Measurements from ENCODE around the gene TMEM184B.

TMEM184B gene

GRCh38 chr22:38221908-38222796 lies 50.7 kb downstream of the TMEM184B start:
- H2BK120ac ChIP-seq (ENCODE audit: low read depth, low read length): no peak overlapping the region
- no peak overlapping the region for H3K4me2 ChIP-seq (ENCODE audit: insufficient read depth, low read length, poor library complexity, severe bottlenecking)
- no peak overlapping the region for H2AK5ac ChIP-seq (ENCODE audit: low read depth, low read length)
- H3K9me3 ChIP-seq (replicated peaks in 1 of 2; ENCODE audit: control insufficient read depth in 2 of 2, insufficient read depth in 1 of 2, low read depth in 1 of 2, low read length in 2 of 2): no peaks in the 10 kb centered on the region
- no peak overlapping the region for H4K91ac ChIP-seq (ENCODE audit: low read depth, low read length, poor library complexity)
- H3K4me3 ChIP-seq (ENCODE audit: low read length in 2 of 2): no peak overlapping the region
- no peak overlapping the region for H4K8ac ChIP-seq (ENCODE audit: low read depth, low read length)
- H3K18ac ChIP-seq (ENCODE audit: low read length): no peak overlapping the region
- H2BK5ac ChIP-seq (ENCODE audit: low read length): peak overlapping the region; percentile 3
- no peak overlapping the region for H3K27ac ChIP-seq (replicated peaks; ENCODE audit: low read length)
- H3K4me1 ChIP-seq (ENCODE audit: control insufficient read depth in 2 of 2, insufficient read depth in 1 of 2, low read depth in 1 of 2, low read length in 2 of 2): peaks cover 7 to 12% of the 10 kb centered on the region in 2 donors
- no peak overlapping the region for H2AFZ ChIP-seq (ENCODE audit: low read length)
- no peaks in the 10 kb centered on the region for H3K27me3 ChIP-seq (ENCODE audit: control insufficient read depth in 3 of 3, insufficient read depth in 3 of 3, low read depth in 1 of 3, low read length in 3 of 3)
- H3K14ac ChIP-seq (ENCODE audit: low read length): no peak overlapping the region
- peaks cover 2% of the 10 kb centered on the region for H3K79me1 ChIP-seq (ENCODE audit: low read depth, low read length)
- no CpG with 5 or more reads among the region's 25 CpGs for WGBS, 2 donors (ENCODE audit: extremely low coverage in 2 of 2, insufficient read length in 2 of 2, insufficient replicate concordance in 1 of 2)
- H3K23ac ChIP-seq (ENCODE audit: low read depth, low read length, poor library complexity): peak overlapping the region; percentile 6
- no peak overlapping the region for H2BK15ac ChIP-seq (ENCODE audit: low read length)
- H3K4ac ChIP-seq (ENCODE audit: low read length): no peak overlapping the region
- H3K9ac ChIP-seq (ENCODE audit: low read depth, low read length, poor library complexity): no peak overlapping the region
- H3K36me3 ChIP-seq (replicated peaks in 1 of 2; ENCODE audit: control insufficient read depth in 2 of 2, insufficient read depth in 2 of 2, low read length in 2 of 2): peaks cover 27 to 48% of the 10 kb centered on the region in 2 donors
- no peak overlapping the region for H2BK12ac ChIP-seq (ENCODE audit: low read length)
- no peak for DNase-seq (ENCODE audit: low spot score)

- H3K18ac ChIP-seq (ENCODE audit: low read length): no peak overlapping the region
- H2BK120ac ChIP-seq (ENCODE audit: low read depth, low read length): no peak overlapping the region
- H3K9me3 ChIP-seq (replicated peaks in 1 of 2; ENCODE audit: control insufficient read depth in 2 of 2, insufficient read depth in 1 of 2, low read depth in 1 of 2, low read length in 2 of 2): no peaks in the 10 kb centered on the region
- H3K36me3 ChIP-seq (replicated peaks in 1 of 2; ENCODE audit: control insufficient read depth in 2 of 2, insufficient read depth in 2 of 2, low read length in 2 of 2): peaks cover 26 to 45% of the 10 kb centered on the region in 2 donors
- peaks cover 1% of the 10 kb centered on the region for H3K79me1 ChIP-seq (ENCODE audit: low read depth, low read length)
- no CpG with 5 or more reads among the region's 22 CpGs for WGBS, 2 donors (ENCODE audit: extremely low coverage in 2 of 2, insufficient read length in 2 of 2, insufficient replicate concordance in 1 of 2)
- no peak overlapping the region for H4K8ac ChIP-seq (ENCODE audit: low read depth, low read length)
- H2AFZ ChIP-seq (ENCODE audit: low read length): no peak overlapping the region
- H3K27me3 ChIP-seq (ENCODE audit: control insufficient read depth in 3 of 3, insufficient read depth in 3 of 3, low read depth in 1 of 3, low read length in 3 of 3): no peaks in the 10 kb centered on the region
- no peak overlapping the region for H3K4me2 ChIP-seq (ENCODE audit: insufficient read depth, low read length, poor library complexity, severe bottlenecking)
- H3K27ac ChIP-seq (replicated peaks; ENCODE audit: low read length): no peak overlapping the region
- no peak overlapping the region for H3K14ac ChIP-seq (ENCODE audit: low read length)
- H2AK5ac ChIP-seq (ENCODE audit: low read depth, low read length): peak overlapping the region; percentile 84
- peak overlapping the region; percentile 72 for H4K91ac ChIP-seq (ENCODE audit: low read depth, low read length, poor library complexity)
- H2BK5ac ChIP-seq (ENCODE audit: low read length): peak overlapping the region; percentile 22
- H2BK12ac ChIP-seq (ENCODE audit: low read length): no peak overlapping the region
- DNase-seq (ENCODE audit: low spot score): no peak
- no peak overlapping the region for H3K4me3 ChIP-seq (ENCODE audit: low read length in 2 of 2)
- peaks cover 7 to 12% of the 10 kb centered on the region in 2 donors for H3K4me1 ChIP-seq (ENCODE audit: control insufficient read depth in 2 of 2, insufficient read depth in 1 of 2, low read depth in 1 of 2, low read length in 2 of 2)
- peak overlapping the region; percentile 6 for H3K23ac ChIP-seq (ENCODE audit: low read depth, low read length, poor library complexity)
- H3K9ac ChIP-seq (ENCODE audit: low read depth, low read length, poor library complexity): no peak overlapping the region
- H3K4ac ChIP-seq (ENCODE audit: low read length): no peak overlapping the region
- no peak overlapping the region for H2BK15ac ChIP-seq (ENCODE audit: low read length)
These were observed 51.4 kb downstream of the TMEM184B start for GRCh38 chr22:38221407-38221806.

GRCh38 chr22:38220653-38221386 lies 52.0 kb downstream of the TMEM184B start:
- Histone ChIP-seq H3K23ac (ENCODE audit: low read depth, low read length, poor library complexity) (peak overlapping the region; percentile 80), H2BK120ac (ENCODE audit: low read depth, low read length) (no peak overlapping the region), H2BK5ac (ENCODE audit: low read length) (peak overlapping the region; percentile 22), H2BK12ac (ENCODE audit: low read length) (peak overlapping the region; percentile 73), H2BK15ac (ENCODE audit: low read length) (peak overlapping the region; percentile 81), H3K27me3 (ENCODE audit: control insufficient read depth in 3 of 3, insufficient read depth in 3 of 3, low read depth in 1 of 3, low read length in 3 of 3) (no peaks in the 10 kb centered on the region), H3K27ac (replicated peaks; ENCODE audit: low read length) (no peak overlapping the region), H3K4me3 (ENCODE audit: low read length in 2 of 2) (no peak overlapping the region), H4K8ac (ENCODE audit: low read depth, low read length) (no peak overlapping the region), H3K4ac (ENCODE audit: low read length) (peak overlapping the region; percentile 53), H2AFZ (ENCODE audit: low read length) (no peak overlapping the region), H3K4me1 (ENCODE audit: control insufficient read depth in 2 of 2, insufficient read depth in 1 of 2, low read depth in 1 of 2, low read length in 2 of 2) (peaks cover 7 to 12% of the 10 kb centered on the region in 2 donors), H3K79me1 (ENCODE audit: low read depth, low read length) (no peaks in the 10 kb centered on the region), H3K4me2 (ENCODE audit: insufficient read depth, low read length, poor library complexity, severe bottlenecking) (no peak overlapping the region), H3K9ac (ENCODE audit: low read depth, low read length, poor library complexity) (no peak overlapping the region), H3K18ac (ENCODE audit: low read length) (peak overlapping the region; percentile 17), H3K14ac (ENCODE audit: low read length) (peak overlapping the region; percentile 56), H4K91ac (ENCODE audit: low read depth, low read length, poor library complexity) (peak overlapping the region; percentile 72), H3K36me3 (replicated peaks in 1 of 2; ENCODE audit: control insufficient read depth in 2 of 2, insufficient read depth in 2 of 2, low read length in 2 of 2) (peaks cover 26 to 46% of the 10 kb centered on the region in 2 donors), H3K9me3 (replicated peaks in 1 of 2; ENCODE audit: control insufficient read depth in 2 of 2, insufficient read depth in 1 of 2, low read depth in 1 of 2, low read length in 2 of 2) (no peaks in the 10 kb centered on the region), H2AK5ac (ENCODE audit: low read depth, low read length) (peak overlapping the region; percentile 84)
- DNase-seq (ENCODE audit: low spot score): no peak
- WGBS, 2 donors (ENCODE audit: extremely low coverage in 2 of 2, insufficient read length in 2 of 2, insufficient replicate concordance in 1 of 2): no CpG with 5 or more reads among the region's 22 CpGs

- H3K9me3 ChIP-seq (replicated peaks in 1 of 2; ENCODE audit: control insufficient read depth in 2 of 2, insufficient read depth in 1 of 2, low read depth in 1 of 2, low read length in 2 of 2): no peaks in the 10 kb centered on the region
- H3K36me3 ChIP-seq (replicated peaks in 1 of 2; ENCODE audit: control insufficient read depth in 2 of 2, insufficient read depth in 2 of 2, low read length in 2 of 2): peaks cover 19 to 46% of the 10 kb centered on the region in 2 donors
- no peak overlapping the region for H4K91ac ChIP-seq (ENCODE audit: low read depth, low read length, poor library complexity)
- H2BK120ac ChIP-seq (ENCODE audit: low read depth, low read length): no peak overlapping the region
- no peak overlapping the region for H3K18ac ChIP-seq (ENCODE audit: low read length)
- no peak overlapping the region for H2AFZ ChIP-seq (ENCODE audit: low read length)
- no peaks in the 10 kb centered on the region for H3K27me3 ChIP-seq (ENCODE audit: control insufficient read depth in 3 of 3, insufficient read depth in 3 of 3, low read depth in 1 of 3, low read length in 3 of 3)
- H2BK15ac ChIP-seq (ENCODE audit: low read length): no peak overlapping the region
- no peak for DNase-seq (ENCODE audit: low spot score)
- H4K8ac ChIP-seq (ENCODE audit: low read depth, low read length): no peak overlapping the region
- no peak overlapping the region for H3K4me2 ChIP-seq (ENCODE audit: insufficient read depth, low read length, poor library complexity, severe bottlenecking)
- H3K79me1 ChIP-seq (ENCODE audit: low read depth, low read length): no peaks in the 10 kb centered on the region
- no peak overlapping the region for H3K27ac ChIP-seq (replicated peaks; ENCODE audit: low read length)
- H2BK12ac ChIP-seq (ENCODE audit: low read length): no peak overlapping the region
- H3K4ac ChIP-seq (ENCODE audit: low read length): no peak overlapping the region
- no peak overlapping the region for H2BK5ac ChIP-seq (ENCODE audit: low read length)
- no peak overlapping the region for H3K14ac ChIP-seq (ENCODE audit: low read length)
- H3K4me3 ChIP-seq (ENCODE audit: low read length in 2 of 2): no peak overlapping the region
- no peak overlapping the region for H3K9ac ChIP-seq (ENCODE audit: low read depth, low read length, poor library complexity)
- WGBS, 2 donors (ENCODE audit: extremely low coverage in 2 of 2, insufficient read length in 2 of 2, insufficient replicate concordance in 1 of 2): no CpG with 5 or more reads among the region's 8 CpGs
- peaks cover 7 to 15% of the 10 kb centered on the region in 2 donors for H3K4me1 ChIP-seq (ENCODE audit: control insufficient read depth in 2 of 2, insufficient read depth in 1 of 2, low read depth in 1 of 2, low read length in 2 of 2)
- H3K23ac ChIP-seq (ENCODE audit: low read depth, low read length, poor library complexity): no peak overlapping the region
- peak overlapping the region; percentile 84 for H2AK5ac ChIP-seq (ENCODE audit: low read depth, low read length)
These were observed 52.6 kb downstream of the TMEM184B start for GRCh38 chr22:38220163-38220562.
